ENCODE results near the gene PPIB.

PPIB gene

DNA sequence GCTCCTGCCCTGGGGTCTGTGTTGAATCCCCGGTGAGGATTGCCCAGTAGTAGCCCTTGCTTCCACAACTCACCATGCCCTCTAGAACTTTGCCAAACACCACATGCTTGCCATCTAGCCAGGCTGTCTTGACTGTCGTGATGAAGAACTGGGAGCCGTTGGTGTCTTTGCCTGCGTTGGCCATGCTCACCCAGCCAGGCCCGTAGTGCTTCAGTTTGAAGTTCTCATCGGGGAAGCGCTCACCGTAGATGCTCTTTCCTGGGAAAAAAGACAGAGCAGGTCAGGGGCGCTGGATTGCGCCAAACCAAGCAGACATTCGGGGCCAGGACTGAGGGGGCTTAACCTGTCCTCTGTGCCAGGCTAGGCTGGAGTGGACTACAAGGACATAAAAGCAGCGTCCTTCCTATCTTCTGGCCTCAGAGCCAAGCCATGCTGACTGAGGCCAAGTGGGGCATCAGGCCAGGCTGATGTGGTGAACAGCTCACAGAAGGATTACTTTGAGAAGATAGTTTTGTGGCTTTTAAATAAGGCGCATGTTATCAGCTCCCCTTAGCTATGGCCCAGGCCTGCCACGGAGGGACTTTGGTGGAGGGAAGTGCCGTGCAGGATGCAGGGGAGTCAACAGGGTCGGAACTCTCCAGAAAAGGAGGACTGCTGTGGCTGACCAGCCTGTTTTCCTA lies 6.0 kb downstream of the PPIB start:
- TF ChIP-seq, protein P1, sequence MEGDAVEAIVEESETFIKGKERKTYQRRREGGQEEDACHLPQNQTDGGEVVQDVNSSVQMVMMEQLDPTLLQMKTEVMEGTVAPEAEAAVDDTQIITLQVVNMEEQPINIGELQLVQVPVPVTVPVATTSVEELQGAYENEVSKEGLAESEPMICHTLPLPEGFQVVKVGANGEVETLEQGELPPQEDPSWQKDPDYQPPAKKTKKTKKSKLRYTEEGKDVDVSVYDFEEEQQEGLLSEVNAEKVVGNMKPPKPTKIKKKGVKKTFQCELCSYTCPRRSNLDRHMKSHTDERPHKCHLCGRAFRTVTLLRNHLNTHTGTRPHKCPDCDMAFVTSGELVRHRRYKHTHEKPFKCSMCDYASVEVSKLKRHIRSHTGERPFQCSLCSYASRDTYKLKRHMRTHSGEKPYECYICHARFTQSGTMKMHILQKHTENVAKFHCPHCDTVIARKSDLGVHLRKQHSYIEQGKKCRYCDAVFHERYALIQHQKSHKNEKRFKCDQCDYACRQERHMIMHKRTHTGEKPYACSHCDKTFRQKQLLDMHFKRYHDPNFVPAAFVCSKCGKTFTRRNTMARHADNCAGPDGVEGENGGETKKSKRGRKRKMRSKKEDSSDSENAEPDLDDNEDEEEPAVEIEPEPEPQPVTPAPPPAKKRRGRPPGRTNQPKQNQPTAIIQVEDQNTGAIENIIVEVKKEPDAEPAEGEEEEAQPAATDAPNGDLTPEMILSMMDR (IDR thresholded peaks at IDR 0.05), result no peak
- TF ChIP-seq ZFX (IDR thresholded peaks at IDR 0.05; ENCODE audit: borderline replicate concordance), result no peak
- H3K27ac ChIP-seq, result peak overlapping the region; percentile 22; the same call in 1 of the 2 replicates

DNA sequence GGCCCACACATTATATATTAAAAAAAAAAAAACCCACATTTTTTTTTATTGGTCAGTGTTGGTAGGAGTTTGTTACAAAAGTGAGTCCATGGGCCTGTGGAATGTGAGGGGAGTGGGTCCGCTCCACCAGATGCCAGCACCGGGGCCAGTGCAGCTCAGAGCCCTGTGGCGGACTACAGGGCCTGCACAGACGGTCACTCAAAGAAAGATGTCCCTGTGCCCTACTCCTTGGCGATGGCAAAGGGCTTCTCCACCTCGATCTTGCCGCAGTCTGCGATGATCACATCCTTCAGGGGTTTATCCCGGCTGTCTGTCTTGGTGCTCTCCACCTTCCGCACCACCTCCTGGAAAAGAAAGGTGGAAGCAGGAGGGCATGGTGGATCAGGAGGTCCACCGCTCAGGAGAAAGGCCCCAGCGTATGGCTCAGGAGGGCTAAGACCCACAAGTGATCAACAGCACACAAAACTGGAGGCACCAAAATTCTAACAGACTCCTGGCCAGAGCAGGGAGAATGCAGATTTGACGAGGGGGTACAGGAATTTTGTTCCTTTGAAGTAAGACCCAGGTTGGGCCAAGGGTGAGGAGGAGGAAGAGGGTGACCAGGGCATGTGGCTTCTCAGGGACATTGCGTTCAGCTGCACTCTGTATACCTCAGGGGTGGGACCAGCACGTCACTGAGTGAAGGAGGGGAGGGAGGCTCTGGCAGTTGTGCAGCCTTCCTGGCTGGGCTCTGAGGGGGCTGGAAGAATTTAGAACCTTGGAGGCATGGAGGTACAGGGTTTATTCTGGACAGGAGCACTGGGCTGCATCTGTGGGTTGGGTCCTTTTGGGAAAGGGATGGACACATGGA lies 6.8 kb downstream of the PPIB start:
- peak overlapping the region; percentile 80 for H3K27ac ChIP-seq
- TF ChIP-seq, protein P1 (IDR thresholded peaks at IDR 0.05), result no peak
- no peak for TF ChIP-seq ZFX (IDR thresholded peaks at IDR 0.05; ENCODE audit: borderline replicate concordance)

DNA sequence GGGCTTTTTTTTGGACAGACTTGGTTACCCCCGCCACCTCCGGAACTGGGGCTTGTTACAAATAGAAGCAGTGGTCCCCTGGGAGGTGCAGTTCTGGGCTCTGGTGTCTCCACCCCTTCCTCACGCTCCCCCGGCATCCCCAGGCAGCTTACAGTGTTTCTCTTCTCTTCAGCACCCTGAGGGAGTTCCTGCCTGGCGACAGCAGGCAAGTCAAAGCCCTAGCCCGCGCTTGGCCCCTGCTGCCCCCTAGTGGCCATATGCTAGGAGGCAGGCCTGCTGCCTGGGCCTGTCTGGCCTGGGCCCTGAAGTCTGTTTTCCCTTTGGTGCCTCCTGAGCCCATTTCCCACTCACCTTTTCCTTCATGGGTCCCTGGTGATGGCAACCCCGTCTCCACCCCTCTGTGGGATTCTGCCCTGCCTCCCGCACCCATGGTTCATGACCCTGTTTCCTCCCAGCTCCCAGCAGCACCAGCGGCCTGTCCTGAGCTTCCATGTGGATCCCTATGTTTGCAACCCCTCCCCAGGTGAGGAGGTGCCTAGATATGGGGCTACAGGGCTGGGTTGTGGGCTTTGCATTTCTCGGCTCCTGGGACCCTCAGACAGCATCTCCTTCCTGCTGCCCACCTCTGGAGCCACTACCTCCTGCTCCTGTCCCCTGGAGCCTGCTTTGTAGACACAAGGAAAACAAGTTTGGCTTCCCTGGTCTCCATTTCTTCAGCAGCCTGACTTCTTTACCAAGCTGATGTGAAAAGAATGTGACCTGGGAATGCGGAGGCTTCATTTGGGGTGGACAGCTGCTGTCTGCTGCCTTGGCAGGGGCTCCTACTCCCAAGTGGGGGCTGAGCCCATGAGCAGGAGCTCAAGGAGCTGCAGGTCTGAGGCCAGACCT lies 9.1 kb downstream of the PPIB start:
- TF ChIP-seq, protein P1 (IDR thresholded peaks at IDR 0.05), result peak; percentile 99
- TF ChIP-seq ZFX (IDR thresholded peaks at IDR 0.05; ENCODE audit: borderline replicate concordance), result no peak
- H3K27ac ChIP-seq, result peak overlapping the region; percentile 80

DNA sequence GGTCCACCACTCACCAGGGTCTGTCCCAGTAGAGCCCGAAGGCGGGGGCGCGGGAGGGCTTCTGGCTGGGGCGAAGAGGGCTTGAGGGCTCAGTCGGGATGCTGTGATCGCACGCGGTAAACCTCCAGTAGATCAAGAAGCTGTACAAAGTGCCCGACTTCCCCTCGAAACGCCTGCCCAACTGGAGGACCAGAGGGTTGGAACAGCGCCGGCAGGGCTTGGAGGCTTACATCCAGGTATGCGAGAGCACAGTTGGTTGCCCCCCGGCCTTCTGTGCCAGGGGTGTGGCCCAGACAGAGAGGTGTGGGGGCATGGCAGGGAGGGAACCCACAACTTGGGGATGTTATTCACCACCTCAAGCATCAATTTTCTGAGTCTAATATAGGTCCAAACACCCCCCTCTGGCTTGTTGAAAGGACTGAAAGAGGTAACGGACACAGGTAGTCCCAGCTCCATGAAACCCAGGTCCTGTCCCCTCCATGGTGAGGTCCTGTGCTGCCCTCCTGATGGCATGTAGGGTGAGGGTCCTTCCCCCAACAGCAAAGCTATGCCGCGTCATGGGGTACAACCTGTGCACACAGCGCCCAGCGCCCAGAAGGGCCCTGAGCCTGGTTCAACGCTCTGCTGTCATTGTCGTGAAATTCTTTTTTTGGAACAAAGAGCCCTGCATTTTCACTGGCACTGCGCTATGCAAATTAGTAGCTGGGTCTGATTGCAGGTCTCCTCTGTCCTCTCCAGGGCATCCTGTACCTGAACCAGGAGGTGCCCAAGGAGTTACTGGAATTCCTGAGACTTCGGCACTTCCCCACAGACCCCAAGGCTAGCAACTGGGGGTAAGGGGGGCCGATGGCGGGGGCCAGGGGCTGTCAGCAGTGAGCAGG lies 10.1 kb downstream of the PPIB start:
- peak overlapping the region; percentile 80 for H3K27ac ChIP-seq
- TF ChIP-seq ZFX (IDR thresholded peaks at IDR 0.05; ENCODE audit: borderline replicate concordance), result no peak
- TF ChIP-seq, protein P1 (IDR thresholded peaks at IDR 0.05), result no peak

DNA sequence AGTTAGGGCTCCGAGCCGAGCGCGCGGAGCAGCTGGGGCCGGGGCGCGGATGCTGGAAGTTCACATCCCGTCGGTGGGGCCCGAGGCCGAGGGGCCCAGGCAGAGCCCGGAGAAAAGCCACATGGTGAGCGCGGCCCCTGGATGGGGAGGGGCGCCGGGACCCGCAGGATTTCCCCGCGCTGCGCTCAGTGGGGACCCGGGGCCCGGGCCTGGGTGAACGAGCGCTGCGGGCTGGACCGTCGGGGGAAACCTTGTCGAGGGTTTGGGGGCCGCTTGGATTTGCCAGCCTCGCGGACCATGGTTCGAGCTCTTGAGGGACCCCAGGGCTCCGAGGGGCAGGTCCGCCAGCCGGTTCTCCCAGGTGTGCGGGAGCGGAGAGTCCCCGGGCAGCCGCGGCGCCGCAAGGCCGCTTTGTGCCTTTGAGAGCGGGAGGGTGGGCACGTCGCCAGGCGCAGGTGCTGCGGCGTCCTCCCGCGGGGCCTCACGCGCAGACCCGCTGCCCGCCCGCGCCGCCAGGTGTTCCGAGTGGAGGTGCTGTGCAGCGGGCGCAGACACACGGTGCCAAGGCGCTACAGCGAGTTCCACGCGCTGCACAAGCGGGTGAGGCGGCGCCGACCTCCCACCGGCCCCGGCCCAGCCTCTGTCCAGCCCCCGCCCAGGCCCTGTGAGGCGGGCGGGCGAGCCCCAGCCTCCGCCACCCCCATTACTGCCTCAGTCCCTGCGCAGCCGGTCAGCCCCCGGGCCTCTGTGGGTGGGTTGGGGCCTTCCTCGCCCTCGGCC lies 10.9 kb downstream of the PPIB start, which contains the start of gene SNX22:
TSS of gene SNX22 (plus strand) at position 5 of the 780 bp plus-strand sequence. CDS start at position 50, 45 bp downstream.
- TF ChIP-seq, protein P1 (IDR thresholded peaks at IDR 0.05), result peak; percentile 14; the same call in 1 of the 2 replicates
- no peak for TF ChIP-seq ZFX (IDR thresholded peaks at IDR 0.05; ENCODE audit: borderline replicate concordance)
- H3K27ac ChIP-seq, result peak within 1 kb of the TSS; percentile 80

All from 22Rv1 (cell line).